NOMO-1 treated with DMSO at 0.1 percent for 48 hours (cell line): ENCODE measurements around the gene SH3TC1.

ENCODE experiments used
- DNase-seq: peaks from one replicate; lab custom pipeline; 2025; ENCODE audit not compliant: unreplicated experiment; lab: John Stamatoyannopoulos, UW

SH3TC1 gene

GRCh38 chr4:8213121-8213520 is 14.0 kb downstream of the SH3TC1 start:
- DNase-seq: no peak

GRCh38 chr4:8214136-8214535 is 15.0 kb downstream of the SH3TC1 start:
- no peak for DNase-seq

- DNase-seq: no peak
Measured at GRCh38 chr4:8215001-8215427, 15.9 kb downstream of the SH3TC1 start.

- no peak for DNase-seq
Measured at GRCh38 chr4:8215641-8216442, 16.8 kb downstream of the SH3TC1 start.

- DNase-seq: no peak
Measured at GRCh38 chr4:8216443-8217245, 17.6 kb downstream of the SH3TC1 start.

GRCh38 chr4:8217246-8217511 is 18.1 kb downstream of the SH3TC1 start:
- DNase-seq: no peak

- DNase-seq: no peak
Measured at GRCh38 chr4:8217871-8218270, 18.8 kb downstream of the SH3TC1 start.

GRCh38 chr4:8218371-8219031 is 19.4 kb downstream of the SH3TC1 start:
- no peak for DNase-seq

GRCh38 chr4:8219236-8219635 is 20.1 kb downstream of the SH3TC1 start:
- DNase-seq: no peak

- DNase-seq: no peak
Measured at GRCh38 chr4:8220661-8221450, 21.8 kb downstream of the SH3TC1 start.

GRCh38 chr4:8221476-8221875 is 22.4 kb downstream of the SH3TC1 start:
- peak; percentile 94 for DNase-seq

- DNase-seq: no peak
Measured at GRCh38 chr4:8221985-8222384, 22.9 kb downstream of the SH3TC1 start.

- DNase-seq: no peak
Measured at GRCh38 chr4:8222609-8223388, 23.7 kb downstream of the SH3TC1 start.

GRCh38 chr4:8224267-8224974 is 25.3 kb downstream of the SH3TC1 start:
- DNase-seq: no peak

GRCh38 chr4:8224975-8225625 is 26.0 kb downstream of the SH3TC1 start:
- no peak for DNase-seq

GRCh38 chr4:8225706-8226443 is 26.8 kb downstream of the SH3TC1 start:
- no peak for DNase-seq

GRCh38 chr4:8227201-8227770 is 28.2 kb downstream of the SH3TC1 start:
- DNase-seq: no peak

- no peak for DNase-seq
Measured at GRCh38 chr4:8227771-8228318, 28.8 kb downstream of the SH3TC1 start.
